Kasumi-1 (cell line): ENCODE results near the gene AMN.
"Not testable (repeated sequence)": the region's sequence is repeated elsewhere in the genome, so short reads cannot be mapped to it uniquely, and the experiment has no call there.

Experiments used
- DNase-seq, 2 experiments: peaks; one replicate each; lab custom pipeline; 2025; lab: John Stamatoyannopoulos, UW

AMN gene

GRCh38 chr14:102913341-102914211 is 8.9 kb upstream of the AMN start:
- DNase-seq, result no peak

DNA sequence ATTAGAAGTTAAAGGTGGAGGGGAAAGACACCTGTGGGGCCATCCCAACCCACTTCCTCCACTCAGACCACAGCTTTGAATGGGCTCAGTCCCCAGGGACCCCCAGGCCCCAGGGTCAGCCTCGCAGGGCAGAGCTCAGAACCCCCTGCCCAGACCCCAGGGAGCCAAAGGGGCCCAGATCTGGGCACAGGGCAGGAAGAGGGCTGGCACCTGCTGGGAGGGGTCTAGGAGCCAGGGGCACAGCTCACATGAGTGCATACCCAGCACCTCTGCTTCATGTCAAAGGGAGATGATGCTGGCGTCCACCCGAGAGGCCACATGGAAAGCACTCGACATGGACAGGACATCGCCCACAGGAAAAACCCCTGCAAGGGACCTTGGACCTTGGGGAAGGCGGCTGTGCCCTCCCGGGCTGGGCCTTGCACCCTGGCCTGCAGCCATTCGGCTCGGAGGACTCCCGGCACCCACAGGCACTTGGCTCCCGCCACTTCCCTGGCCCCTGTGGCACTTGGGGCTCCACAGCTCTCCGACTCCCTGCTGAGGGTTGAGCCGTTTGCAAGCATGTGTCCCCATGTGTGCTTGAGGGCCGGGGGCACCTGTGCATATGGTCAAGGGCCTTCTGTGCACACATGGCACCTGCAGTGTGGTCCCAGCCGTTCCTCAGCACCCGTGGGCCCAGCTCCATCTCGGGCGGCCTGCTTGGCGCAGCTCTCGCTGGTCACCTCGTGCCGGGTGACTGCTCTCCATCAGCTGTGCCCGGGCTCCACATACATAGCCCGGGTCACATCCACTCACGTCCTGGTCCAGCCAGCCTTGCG is 7.8 kb upstream of the AMN start:
- DNase-seq, result no peak

DNA sequence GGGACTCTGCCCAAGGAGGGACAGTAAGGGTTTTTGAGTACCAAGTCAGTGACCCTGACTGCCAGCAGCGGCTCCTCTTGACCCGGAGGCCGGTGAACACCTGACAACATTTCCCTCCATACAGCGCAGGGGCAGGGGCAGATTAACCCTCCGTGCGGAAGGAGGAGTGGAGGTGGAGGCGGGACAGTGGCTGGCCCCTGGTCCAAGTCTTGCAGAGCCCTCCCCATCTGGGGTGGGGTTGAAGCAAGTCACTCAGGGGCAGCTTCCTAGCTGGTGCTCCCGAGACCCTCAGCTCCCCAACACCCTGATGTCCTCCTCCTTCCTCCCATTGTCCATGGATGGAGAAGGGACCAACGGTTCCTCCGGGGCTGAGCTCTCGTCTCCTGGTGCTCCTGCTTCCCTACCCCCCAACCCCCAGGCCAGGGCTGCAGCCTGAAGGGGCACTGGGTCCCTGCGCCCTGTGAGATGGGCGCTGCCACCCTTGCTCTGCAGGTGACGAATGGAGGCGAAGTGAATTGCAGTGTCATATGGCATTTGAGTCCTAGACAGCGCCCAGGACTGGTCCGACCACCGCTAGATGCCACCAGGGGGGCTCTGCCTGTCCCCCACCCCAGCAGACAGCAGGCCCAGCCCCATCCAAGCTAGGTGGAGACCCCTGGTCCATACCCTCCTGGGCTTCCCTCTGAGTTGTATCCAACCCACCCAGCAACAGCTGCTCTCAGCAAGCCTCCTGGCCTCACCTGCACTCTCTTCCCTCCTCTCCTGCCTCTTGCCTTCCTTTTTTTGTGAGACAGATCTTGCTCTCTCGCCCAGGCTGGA is 7.0 kb upstream of the AMN start:
- no peak for DNase-seq

DNA sequence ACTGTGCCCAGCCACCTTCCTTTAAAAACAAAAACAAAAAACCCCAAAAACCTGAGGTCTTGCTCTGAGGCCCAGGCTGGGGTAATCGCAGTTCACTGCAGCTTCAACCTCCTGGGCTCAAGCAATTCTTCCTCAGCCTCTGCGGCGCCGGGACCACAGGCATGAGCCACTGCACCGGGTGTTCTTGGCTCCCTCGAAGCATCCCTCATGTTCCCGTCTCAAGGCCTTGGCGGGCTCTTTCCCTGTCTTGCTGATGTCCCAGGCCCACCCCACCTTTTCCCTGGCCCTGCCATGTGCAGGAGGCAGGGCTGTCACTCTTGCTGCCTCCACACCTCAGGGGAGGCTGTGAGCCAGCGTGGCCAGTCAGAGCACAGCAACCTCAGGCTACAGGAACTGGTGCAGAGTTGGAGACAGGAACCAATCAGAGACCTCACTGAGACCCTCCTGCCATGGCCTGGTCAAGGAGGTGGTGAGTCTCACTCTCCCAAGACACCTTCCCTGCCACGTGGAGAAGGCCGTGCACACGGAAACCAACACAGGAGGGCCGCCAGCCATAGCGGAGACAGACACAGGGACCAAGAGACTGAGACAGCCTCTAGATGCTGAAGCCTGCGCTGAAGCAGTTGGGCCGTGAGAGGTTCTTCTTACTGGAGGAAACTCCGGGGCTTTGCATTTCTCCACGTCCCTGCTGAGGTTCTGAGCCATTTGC is 6.0 kb upstream of the AMN start:
- no peak for DNase-seq

- DNase-seq, result no peak
Measured at GRCh38 chr14:102917056-102917385, 5.4 kb upstream of the AMN start.

- peak; percentile 38 to 42 for DNase-seq
Measured at GRCh38 chr14:102917469-102918211, 4.8 kb upstream of the AMN start.

- no peak for DNase-seq
Measured at GRCh38 chr14:102918438-102918837, 4.0 kb upstream of the AMN start.

DNA sequence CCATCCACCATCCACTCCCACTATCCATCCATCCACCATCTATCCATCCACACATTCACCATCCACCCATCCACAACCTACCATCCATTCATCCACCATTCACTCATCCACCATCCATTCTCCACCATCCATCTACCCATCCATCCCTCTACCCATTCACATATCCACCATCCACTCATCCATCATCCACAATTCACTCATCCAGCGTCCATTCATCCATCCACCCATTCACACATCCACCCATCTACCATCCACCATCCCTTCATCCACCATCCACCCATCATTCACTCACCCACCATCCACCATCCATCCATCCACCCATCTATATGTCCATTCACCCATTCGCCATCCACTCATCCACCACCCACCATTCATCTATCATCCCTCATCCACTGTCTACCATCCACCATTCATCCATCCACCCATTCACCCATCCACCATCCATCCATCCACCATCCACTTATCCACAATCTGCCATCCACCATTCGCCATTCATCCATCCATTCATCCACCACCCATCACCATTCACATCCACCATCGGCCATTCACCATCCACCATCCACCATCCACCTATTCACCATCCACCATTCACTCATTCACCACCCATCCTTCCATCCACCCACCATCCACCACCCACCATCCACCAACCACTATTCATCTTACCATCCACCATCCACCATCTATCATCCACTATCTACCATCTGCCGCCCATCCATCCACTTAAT is 2.0 kb upstream of the AMN start:
- DNase-seq, result no peak

DNA sequence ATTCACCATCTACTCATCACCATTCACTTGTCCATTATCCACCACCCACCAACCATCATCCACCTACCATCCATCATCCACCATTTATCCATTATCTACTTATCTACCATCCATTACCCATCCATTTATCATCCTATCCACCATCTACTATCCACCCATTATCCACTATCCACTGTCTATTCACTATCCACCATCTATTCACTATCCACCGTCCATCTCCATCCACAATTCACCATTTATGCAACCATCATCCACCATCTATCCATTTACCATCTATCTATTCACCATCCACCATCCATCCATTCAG is 1.5 kb upstream of the AMN start:
- DNase-seq, result no peak

- no peak for DNase-seq
Measured at GRCh38 chr14:102923201-102923924, 900 bp downstream of the AMN start.

DNA sequence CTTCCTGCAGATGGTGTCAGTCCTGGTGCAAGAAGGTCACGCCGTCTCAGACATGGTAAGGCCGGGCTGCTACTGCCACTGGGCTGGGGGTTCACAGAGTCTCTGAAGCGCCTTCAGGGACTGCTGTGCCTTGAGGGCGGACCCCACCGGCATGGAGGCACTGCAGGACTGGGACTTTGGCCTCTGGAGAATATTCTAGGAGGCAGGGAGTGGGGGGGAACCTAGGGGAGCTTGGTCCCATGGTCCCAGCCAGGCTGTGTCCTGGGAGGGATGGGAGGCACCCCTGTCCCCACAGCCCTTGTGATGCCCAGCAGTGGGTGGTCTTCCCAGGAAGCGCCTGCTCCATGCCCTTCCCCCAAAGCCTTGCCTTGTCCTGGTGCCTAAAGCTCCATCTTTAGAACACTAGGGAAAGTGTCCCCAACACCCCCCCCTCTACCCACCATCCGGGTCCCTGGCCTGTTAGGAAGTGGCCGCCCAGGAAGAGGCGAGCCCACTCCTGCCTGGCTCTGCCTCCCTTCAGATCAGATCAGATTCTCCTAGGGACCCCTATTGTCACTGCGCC is 1.5 kb downstream of the AMN start:
- no peak for DNase-seq

GRCh38 chr14:102924632-102925588 is 2.4 kb downstream of the AMN start:
- DNase-seq, result no peak

GRCh38 chr14:102925646-102926045 is 3.2 kb downstream of the AMN start:
- no peak for DNase-seq

DNA sequence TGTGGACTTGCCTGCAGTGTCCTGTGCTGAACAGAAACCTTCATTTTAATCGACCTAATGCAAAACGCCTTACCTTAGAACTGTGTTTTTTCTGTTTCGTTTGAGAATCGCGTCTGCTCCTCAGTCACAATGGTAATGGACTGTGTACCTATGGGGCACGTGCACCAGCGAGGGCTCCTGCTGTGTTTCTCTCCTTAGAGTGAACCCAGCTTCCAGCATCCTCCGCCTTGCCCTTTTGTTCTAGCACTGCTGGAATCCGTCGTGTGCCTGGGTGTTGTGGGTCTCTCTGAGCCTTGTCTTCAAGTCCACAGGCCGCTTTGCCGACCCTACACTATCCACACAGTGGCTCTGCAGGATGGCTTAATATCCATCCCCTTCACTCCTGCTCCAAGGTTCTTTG is 3.6 kb downstream of the AMN start:
- no peak for DNase-seq

DNA sequence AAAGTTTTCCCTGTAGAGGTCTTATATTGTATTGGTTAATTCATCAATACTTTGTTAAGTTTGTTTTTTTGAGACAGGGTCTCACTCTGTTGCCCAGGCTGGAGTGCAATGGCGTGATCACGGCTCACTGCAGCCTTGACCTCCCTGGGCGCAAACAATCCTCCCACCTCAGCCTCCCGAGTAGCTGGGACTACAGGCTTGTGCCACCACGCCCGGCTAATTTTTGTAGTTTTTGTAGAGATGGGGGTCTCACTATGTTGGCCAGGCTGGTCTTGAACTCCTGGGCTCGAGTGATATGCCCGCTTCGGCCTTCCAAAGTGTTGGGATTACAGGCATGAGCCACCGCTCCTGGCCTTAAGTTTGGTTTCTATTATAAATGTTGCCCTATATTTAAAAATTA is 4.4 kb downstream of the AMN start:
- not testable (repeated sequence) for DNase-seq

DNA sequence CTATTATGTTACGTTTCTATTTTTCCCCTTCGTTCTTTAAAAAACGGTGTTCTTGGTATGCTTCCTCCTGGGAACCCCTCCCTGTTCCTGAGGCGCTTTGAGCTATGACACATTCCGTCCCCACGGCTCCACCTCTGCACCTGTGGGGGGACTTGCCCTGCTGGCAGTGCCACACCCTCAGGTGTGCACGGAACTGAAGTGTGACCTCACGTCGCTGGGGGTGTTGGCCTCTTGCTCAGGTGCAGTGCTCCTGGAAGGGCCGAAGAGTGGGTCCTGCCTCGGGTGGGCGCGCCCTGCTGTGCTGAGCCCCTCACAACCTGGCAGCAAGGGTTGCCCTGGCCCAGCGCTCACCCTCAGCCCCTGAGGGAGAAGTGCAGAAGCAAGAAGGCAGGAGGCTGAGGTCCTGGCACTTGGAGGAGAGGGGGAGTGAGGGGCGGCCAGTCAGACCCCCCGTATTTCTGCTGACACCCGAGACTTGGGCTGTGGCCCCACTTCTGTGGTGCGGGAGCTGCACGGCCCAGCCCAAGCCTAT is 4.9 kb downstream of the AMN start:
- DNase-seq, result no peak

- DNase-seq, result peak; percentile 27 to 30
Measured at GRCh38 chr14:102927878-102928411, 5.5 kb downstream of the AMN start.
